Neural cell (in vitro differentiated cells): Measurements from ENCODE around the gene MYO3B. TPM values are rescaled to one million over a fixed set of nuclear protein-coding genes. Genes with fewer than 3 reads are reported as not detected.

Experiments used
- H2AFZ ChIP-seq: fragments of 200-600, 300-800 bp; sonication (generic), shearing (Covaris generic); 2 replicates; pipeline ENCODE4 v1.6.0; 2014; ENCODE audit warnings: low read depth, mild to moderate bottlenecking, antibody characterized with exemption, low read length, moderate library complexity
- H3F3A ChIP-seq: fragments of 200-600 bp; shearing (Covaris generic); 2 replicates; pipeline ENCODE4 v1.6.1; 2016; ENCODE audit warnings: mild to moderate bottlenecking, moderate library complexity, mixed read lengths, antibody characterized with exemption, low read length; ENCODE audit not compliant: insufficient read depth, poor library complexity, severe bottlenecking
- H3K27ac ChIP-seq: fragments of 200-600, 300-800 bp; sonication (generic), shearing (Covaris generic); 2 replicates; pipeline ENCODE4 v1.5.1; 2014; ENCODE audit warnings: mild to moderate bottlenecking, low read length, moderate library complexity
- H3K27me3 ChIP-seq: fragments of 300-800, 200-600 bp; sonication (generic), shearing (Covaris generic); 2 replicates; pipeline ENCODE4 v1.6.0; 2014; ENCODE audit warnings: mild to moderate bottlenecking, low read depth, low read length, moderate library complexity; ENCODE audit not compliant: insufficient read depth
- H3K36me3 ChIP-seq: fragments of 300-800, 200-600 bp; sonication (generic), shearing (Covaris generic); 2 replicates; pipeline ENCODE4 v1.5.1; 2014; ENCODE audit warnings: mild to moderate bottlenecking, antibody characterized with exemption, low read length, moderate library complexity; ENCODE audit not compliant: insufficient read depth
- H3K4me2 ChIP-seq: fragments of 300-800, 200-600 bp; sonication (generic), shearing (Covaris generic); 2 replicates; pipeline ENCODE4 v1.6.0; 2014; ENCODE audit warnings: mild to moderate bottlenecking, low read length
- H3K4me3 ChIP-seq: fragments of 300-800, 200-600 bp; sonication (generic), shearing (Covaris generic); 2 replicates; pipeline ENCODE4 v1.5.1; 2014; ENCODE audit warnings: mild to moderate bottlenecking, low read length, moderate library complexity
- H3K79me2 ChIP-seq: fragments of 200-600 bp; shearing (Covaris generic); replicated peaks from 2 replicates; pipeline ENCODE4 v1.6.0; 2014; ENCODE audit warnings: mild to moderate bottlenecking, low read length, moderate library complexity; ENCODE audit not compliant: insufficient read depth
- H3K9ac ChIP-seq: fragments of 300-800, 200-600 bp; sonication (generic), shearing (Covaris generic); 2 replicates; pipeline ENCODE4 v1.6.1; 2016; ENCODE audit warnings: mild to moderate bottlenecking, low read length, mixed read lengths
- H3K9me2 ChIP-seq: fragments of 200-600 bp; shearing (Covaris generic); 2 replicates; pipeline ENCODE4 v1.6.1; 2016; ENCODE audit warnings: mild to moderate bottlenecking, low read length, mixed read lengths; ENCODE audit not compliant: insufficient read depth
- H3K9me3 ChIP-seq: fragments of 200-600, 300-800 bp; sonication (generic), shearing (Covaris generic); 2 replicates; pipeline ENCODE4 v1.6.1; 2016; ENCODE audit warnings: mild to moderate bottlenecking, mixed run types, low read length, moderate library complexity, mixed read lengths
- H4K20me1 ChIP-seq: fragments of 200-600 bp; shearing (Covaris generic); 2 replicates; pipeline ENCODE4 v1.6.1; 2016; ENCODE audit warnings: mild to moderate bottlenecking, mixed run types; ENCODE audit not compliant: insufficient read depth
- EP300 ChIP-seq: fragments of 450-650 bp; conservative IDR thresholded peaks from 2 replicates; pipeline ENCODE4 v1.6.1; 2014; ENCODE audit warnings: antibody characterized with exemption, mild to moderate bottlenecking, moderate library complexity; ENCODE audit not compliant: poor library complexity, severe bottlenecking
- EZH2 ChIP-seq: fragments of 200-600, 300-800 bp; shearing (Covaris generic), sonication (generic); IDR thresholded peaks from 2 replicates; pipeline ENCODE4 v1.6.1; 2014; ENCODE audit warnings: antibody characterized with exemption, low read length, borderline replicate concordance, mild to moderate bottlenecking; ENCODE audit not compliant: insufficient read depth, poor library complexity, severe bottlenecking
- MXI1 ChIP-seq: fragments of 450-650 bp; conservative IDR thresholded peaks from 2 replicates; pipeline ENCODE4 v1.6.1; 2014; ENCODE audit warnings: antibody characterized with exemption, mild to moderate bottlenecking; ENCODE audit not compliant: poor library complexity, severe bottlenecking
- POLR2AphosphoS5 ChIP-seq: IDR thresholded peaks from 2 replicates; pipeline ENCODE4 v1.6.1; 2012
- RAD21 ChIP-seq: fragments of 450-650 bp; conservative IDR thresholded peaks from 2 replicates; pipeline ENCODE4 v1.6.1; 2014; ENCODE audit warnings: antibody characterized with exemption, mild to moderate bottlenecking, moderate library complexity
- SMC3 ChIP-seq: fragments of 450-650 bp; conservative IDR thresholded peaks from 2 replicates; pipeline ENCODE4 v1.6.1; 2014; ENCODE audit warnings: antibody characterized with exemption, mild to moderate bottlenecking, moderate library complexity; ENCODE audit not compliant: poor library complexity
- TAF1 ChIP-seq: IDR thresholded peaks from 2 replicates; pipeline ENCODE4 v1.6.1; 2012; ENCODE audit warnings: low read depth
- polyA plus RNA-seq: library from polyadenylated mRNA; depleted of rRNA; stranded (reverse); fragments of >200 nt; gene quantifications from 2 replicates; pipeline ENCODE4 v1.2.3, GENCODE V29; 2014
- TF ChIP-seq, protein P1 (sequence below): IDR thresholded peaks from 2 replicates; pipeline ENCODE4 v1.6.1; 2012; ENCODE audit warnings: borderline replicate concordance
- TF ChIP-seq, protein P2 (sequence below): fragments of 450-650 bp; IDR thresholded peaks from 2 replicates; pipeline ENCODE4 v1.5.1; 2014; ENCODE audit warnings: antibody characterized with exemption, mild to moderate bottlenecking, moderate library complexity; ENCODE audit not compliant: poor library complexity, severe bottlenecking

Gene MYO3B
- polyA plus RNA-seq, 1 donor from 2014 or later: 0.11 TPM

DNA sequence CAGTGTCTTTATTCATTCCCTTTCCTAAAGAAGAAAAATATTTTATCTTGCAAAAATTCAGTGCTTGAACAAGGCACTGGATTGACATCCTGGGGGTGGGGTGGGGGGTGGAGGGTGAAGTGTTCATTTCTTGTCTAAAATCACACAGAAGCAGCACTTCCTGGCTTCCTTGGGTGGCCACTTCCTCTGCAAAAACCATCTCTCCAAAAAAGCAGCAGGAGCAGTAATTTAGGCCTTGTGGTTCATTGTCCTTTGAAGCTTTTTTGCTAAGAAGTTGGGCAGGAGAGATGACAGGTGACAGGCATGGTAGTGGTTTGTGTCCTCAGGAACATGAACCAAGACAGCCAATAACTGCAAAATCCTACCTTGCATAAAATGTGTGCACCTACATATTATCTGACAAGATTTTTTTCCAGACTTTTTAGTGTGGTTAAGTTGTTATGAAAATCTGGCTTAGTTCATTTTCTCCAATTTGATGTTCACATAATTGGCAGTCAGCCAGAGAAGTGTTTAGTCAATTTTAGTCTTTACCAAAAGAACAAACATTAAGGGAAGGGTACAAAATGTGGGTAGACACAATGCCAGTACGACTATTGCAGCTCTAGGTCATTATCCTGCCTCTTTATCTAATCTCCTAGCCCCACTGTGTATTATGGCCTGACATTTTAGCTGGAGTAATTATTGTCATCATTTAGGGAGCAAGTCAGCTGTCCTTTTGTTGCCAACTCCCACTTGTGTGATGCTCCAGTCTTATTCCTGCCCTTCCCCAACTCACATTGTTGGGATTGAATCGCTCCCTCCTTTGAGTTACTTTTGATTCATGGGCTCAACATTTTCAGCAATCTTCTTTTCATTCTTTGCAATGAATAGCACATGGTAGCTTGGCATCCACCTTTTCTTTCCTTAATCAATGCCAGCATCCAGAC lies 177.2 kb downstream of the MYO3B start:
- Histone ChIP-seq H4K20me1 (no peaks in the 10 kb centered on the region), H3K9ac (no peak overlapping the region), H3K4me3 (no peak overlapping the region), H3K27ac (no peak overlapping the region), H3K9me2 (no peaks in the 10 kb centered on the region), H3F3A (no peaks in the 10 kb centered on the region), H3K9me3 (no peaks in the 10 kb centered on the region), H3K79me2 (no peaks in the 10 kb centered on the region), H3K27me3 (no peaks in the 10 kb centered on the region), H2AFZ (no peak overlapping the region), H3K4me2 (no peak overlapping the region), H3K36me3 (no peaks in the 10 kb centered on the region)
- no peak for TF ChIP-seq EP300
- TF ChIP-seq SMC3: no peak
- no peak for TF ChIP-seq RAD21
- no peak for TF ChIP-seq TAF1
- no peak for TF ChIP-seq POLR2AphosphoS5
- TF ChIP-seq, protein P1, sequence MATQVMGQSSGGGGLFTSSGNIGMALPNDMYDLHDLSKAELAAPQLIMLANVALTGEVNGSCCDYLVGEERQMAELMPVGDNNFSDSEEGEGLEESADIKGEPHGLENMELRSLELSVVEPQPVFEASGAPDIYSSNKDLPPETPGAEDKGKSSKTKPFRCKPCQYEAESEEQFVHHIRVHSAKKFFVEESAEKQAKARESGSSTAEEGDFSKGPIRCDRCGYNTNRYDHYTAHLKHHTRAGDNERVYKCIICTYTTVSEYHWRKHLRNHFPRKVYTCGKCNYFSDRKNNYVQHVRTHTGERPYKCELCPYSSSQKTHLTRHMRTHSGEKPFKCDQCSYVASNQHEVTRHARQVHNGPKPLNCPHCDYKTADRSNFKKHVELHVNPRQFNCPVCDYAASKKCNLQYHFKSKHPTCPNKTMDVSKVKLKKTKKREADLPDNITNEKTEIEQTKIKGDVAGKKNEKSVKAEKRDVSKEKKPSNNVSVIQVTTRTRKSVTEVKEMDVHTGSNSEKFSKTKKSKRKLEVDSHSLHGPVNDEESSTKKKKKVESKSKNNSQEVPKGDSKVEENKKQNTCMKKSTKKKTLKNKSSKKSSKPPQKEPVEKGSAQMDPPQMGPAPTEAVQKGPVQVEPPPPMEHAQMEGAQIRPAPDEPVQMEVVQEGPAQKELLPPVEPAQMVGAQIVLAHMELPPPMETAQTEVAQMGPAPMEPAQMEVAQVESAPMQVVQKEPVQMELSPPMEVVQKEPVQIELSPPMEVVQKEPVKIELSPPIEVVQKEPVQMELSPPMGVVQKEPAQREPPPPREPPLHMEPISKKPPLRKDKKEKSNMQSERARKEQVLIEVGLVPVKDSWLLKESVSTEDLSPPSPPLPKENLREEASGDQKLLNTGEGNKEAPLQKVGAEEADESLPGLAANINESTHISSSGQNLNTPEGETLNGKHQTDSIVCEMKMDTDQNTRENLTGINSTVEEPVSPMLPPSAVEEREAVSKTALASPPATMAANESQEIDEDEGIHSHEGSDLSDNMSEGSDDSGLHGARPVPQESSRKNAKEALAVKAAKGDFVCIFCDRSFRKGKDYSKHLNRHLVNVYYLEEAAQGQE: no peak
- no peak for TF ChIP-seq MXI1
- no peak for TF ChIP-seq EZH2
- TF ChIP-seq, protein P2, sequence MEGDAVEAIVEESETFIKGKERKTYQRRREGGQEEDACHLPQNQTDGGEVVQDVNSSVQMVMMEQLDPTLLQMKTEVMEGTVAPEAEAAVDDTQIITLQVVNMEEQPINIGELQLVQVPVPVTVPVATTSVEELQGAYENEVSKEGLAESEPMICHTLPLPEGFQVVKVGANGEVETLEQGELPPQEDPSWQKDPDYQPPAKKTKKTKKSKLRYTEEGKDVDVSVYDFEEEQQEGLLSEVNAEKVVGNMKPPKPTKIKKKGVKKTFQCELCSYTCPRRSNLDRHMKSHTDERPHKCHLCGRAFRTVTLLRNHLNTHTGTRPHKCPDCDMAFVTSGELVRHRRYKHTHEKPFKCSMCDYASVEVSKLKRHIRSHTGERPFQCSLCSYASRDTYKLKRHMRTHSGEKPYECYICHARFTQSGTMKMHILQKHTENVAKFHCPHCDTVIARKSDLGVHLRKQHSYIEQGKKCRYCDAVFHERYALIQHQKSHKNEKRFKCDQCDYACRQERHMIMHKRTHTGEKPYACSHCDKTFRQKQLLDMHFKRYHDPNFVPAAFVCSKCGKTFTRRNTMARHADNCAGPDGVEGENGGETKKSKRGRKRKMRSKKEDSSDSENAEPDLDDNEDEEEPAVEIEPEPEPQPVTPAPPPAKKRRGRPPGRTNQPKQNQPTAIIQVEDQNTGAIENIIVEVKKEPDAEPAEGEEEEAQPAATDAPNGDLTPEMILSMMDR: no peak

DNA sequence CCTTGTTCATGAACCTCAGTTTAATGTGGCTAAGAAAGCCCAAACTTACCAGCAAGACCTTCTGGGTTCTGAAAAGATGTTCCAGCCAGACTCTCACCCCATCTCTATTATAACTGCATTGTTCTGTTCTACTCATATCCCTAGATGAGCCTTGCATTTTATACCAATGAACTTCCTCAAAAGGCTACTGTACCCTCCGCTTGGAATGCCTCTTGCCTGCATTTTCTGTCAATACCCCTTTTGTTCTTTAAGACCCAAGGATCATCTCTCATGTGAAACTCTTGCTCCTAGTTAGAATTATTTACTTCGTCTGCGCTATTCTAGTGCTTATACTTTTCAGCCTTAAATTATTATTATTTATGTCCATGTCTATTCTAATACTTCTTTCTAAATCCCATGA lies 181.5 kb downstream of the MYO3B start:
- H3K4me2 ChIP-seq: no peak overlapping the region
- no peak overlapping the region for H2AFZ ChIP-seq
- H4K20me1 ChIP-seq: no peaks in the 10 kb centered on the region
- no peaks in the 10 kb centered on the region for H3K79me2 ChIP-seq
- no peak overlapping the region for H3K4me3 ChIP-seq
- TF ChIP-seq EP300: no peak
- TF ChIP-seq POLR2AphosphoS5: no peak
- no peak for TF ChIP-seq SMC3
- TF ChIP-seq, protein P2: no peak
- TF ChIP-seq MXI1: no peak
- TF ChIP-seq EZH2: no peak
- no peaks in the 10 kb centered on the region for H3K9me2 ChIP-seq
- H3K27me3 ChIP-seq: no peaks in the 10 kb centered on the region
- H3K9me3 ChIP-seq: no peaks in the 10 kb centered on the region
- H3K27ac ChIP-seq: no peak overlapping the region
- H3K36me3 ChIP-seq: no peaks in the 10 kb centered on the region
- H3K9ac ChIP-seq: no peak overlapping the region
- peaks cover 7% of the 10 kb centered on the region for H3F3A ChIP-seq
